ENCODE measurements around the gene ID4. TPM values are rescaled to one million over a fixed set of nuclear protein-coding genes. Genes with fewer than 3 reads are reported as not detected.

The ID4 gene, protein sequence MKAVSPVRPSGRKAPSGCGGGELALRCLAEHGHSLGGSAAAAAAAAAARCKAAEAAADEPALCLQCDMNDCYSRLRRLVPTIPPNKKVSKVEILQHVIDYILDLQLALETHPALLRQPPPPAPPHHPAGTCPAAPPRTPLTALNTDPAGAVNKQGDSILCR
- 14.1 and 27.0 TPM in 2 replicates for total RNA-seq

DNA sequence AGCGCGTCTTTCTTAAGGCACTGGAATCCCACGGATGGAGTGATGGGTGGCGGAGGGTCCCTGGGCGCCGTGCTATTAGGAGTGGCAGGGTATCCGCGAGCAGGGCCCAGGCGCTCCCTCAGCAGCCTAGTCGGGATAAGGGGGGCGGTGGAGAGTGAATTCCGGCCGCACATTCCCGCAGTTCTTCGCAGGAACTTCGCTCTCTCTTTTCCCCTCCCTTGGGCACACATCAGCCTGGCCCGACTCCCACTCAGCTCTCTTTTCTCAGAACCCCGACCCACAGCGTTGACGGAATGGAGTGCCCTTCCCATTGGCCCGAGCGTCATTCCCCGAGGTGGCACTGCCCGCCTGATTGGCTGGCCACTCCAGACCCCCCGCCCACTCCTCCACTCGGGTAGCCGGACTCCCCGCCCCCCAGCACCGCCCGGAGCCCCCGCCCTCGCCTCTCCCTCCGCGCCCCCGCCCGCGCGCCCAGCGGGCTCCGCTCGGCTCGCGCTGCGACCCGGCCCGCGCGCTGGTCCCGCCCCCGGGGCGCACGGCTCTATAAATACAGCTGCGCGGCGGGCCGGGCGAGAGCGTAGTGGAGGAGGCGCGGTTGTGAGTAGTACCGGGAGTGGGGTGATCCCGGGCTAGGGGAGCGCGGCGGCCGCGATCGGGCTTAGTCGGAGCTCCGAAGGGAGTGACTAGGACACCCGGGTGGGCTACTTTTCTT is at the start of gene ID4:
Gene ID4 (plus strand): TSS at position 572 of the 712 bp plus-strand sequence. CDS start 385 bp downstream, outside the sequence.

All from regular cardiac myocyte (primary cell).